OCI-LY1 (cell line): ENCODE data around the gene KDM7A.
A peak's percentile ranks its signal among the peaks of the same experiment; 100 is the strongest.

ENCODE experiments used
- H2AFZ ChIP-seq: fragments of 200-600 bp; sonication (generic), shearing (Covaris generic); 2 replicates; pipeline ENCODE4 v1.6.0; 2014; ENCODE audit warnings: antibody characterized with exemption, mild to moderate bottlenecking, low read length
- H3F3A ChIP-seq: fragments of 200-600 bp; sonication (generic), shearing (Covaris generic); 2 replicates; pipeline ENCODE4 v1.6.0; 2014; ENCODE audit warnings: mild to moderate bottlenecking, antibody characterized with exemption, low read length, moderate library complexity; ENCODE audit not compliant: insufficient read depth
- H3K27ac ChIP-seq: fragments of 200-600 bp; sonication (generic); 2 replicates; pipeline ENCODE4 v1.5.1; 2014; ENCODE audit warnings: low read length, mixed run types, mild to moderate bottlenecking, low read depth; ENCODE audit not compliant: poor library complexity, severe bottlenecking
- H3K27me3 ChIP-seq: fragments of 200-600 bp; sonication (generic); 2 replicates; pipeline ENCODE4 v1.6.0; 2014; ENCODE audit warnings: antibody characterized with exemption, mild to moderate bottlenecking, low read length, moderate library complexity; ENCODE audit not compliant: insufficient read depth
- H3K36me3 ChIP-seq: fragments of 200-600 bp; sonication (generic); 2 replicates; pipeline ENCODE4 v1.6.1; 2014; ENCODE audit warnings: mild to moderate bottlenecking, antibody characterized with exemption, low read length, moderate library complexity, mixed read lengths; ENCODE audit not compliant: insufficient read depth
- H3K4me1 ChIP-seq: fragments of 200-600 bp; sonication (generic); 2 replicates; pipeline ENCODE4 v1.5.1; 2014; ENCODE audit warnings: mild to moderate bottlenecking, low read length, moderate library complexity; ENCODE audit not compliant: insufficient read depth, severe bottlenecking
- H3K4me2 ChIP-seq: fragments of 200-600 bp; sonication (generic), shearing (Covaris generic); 2 replicates; pipeline ENCODE4 v1.6.1; 2014; ENCODE audit warnings: low read length
- H3K4me3 ChIP-seq: fragments of 200-600 bp; sonication (generic); 2 replicates; pipeline ENCODE4 v1.5.1; 2014; ENCODE audit warnings: low read length, low read depth, mild to moderate bottlenecking, mixed read lengths; ENCODE audit not compliant: poor library complexity, severe bottlenecking
- H3K79me2 ChIP-seq: fragments of 200-600 bp; shearing (Covaris generic); 2 replicates; pipeline ENCODE4 v1.6.1; 2016; ENCODE audit warnings: mixed run types, low read length, mixed read lengths; ENCODE audit not compliant: insufficient read depth
- H3K9ac ChIP-seq: fragments of 200-600 bp; sonication (generic), shearing (Covaris generic); 2 replicates; pipeline ENCODE4 v1.6.1; 2014; ENCODE audit warnings: mild to moderate bottlenecking, low read length, mixed read lengths
- H3K9me2 ChIP-seq: fragments of 200-600 bp; sonication (generic), shearing (Covaris generic); 2 replicates; pipeline ENCODE4 v1.6.1; 2014; ENCODE audit warnings: low read depth, mild to moderate bottlenecking, low read length, mixed read lengths
- H3K9me3 ChIP-seq: fragments of 200-600 bp; shearing (Covaris generic); 2 replicates; pipeline ENCODE4 v1.6.1; 2014; ENCODE audit warnings: low read length, mixed read lengths
- H4K20me1 ChIP-seq: fragments of 200-600 bp; sonication (generic), shearing (Covaris generic); 2 replicates; pipeline ENCODE4 v1.6.0; 2016; ENCODE audit warnings: mild to moderate bottlenecking, low read length; ENCODE audit not compliant: insufficient read depth
- EZH2 ChIP-seq: fragments of 200-600 bp; sonication (generic), shearing (Covaris generic); IDR thresholded peaks from 2 replicates; pipeline ENCODE4 v1.8.0; 2017; ENCODE audit warnings: borderline replicate concordance, mixed run types, mild to moderate bottlenecking, antibody characterized with exemption, low read length, moderate library complexity, mixed read lengths
- TF ChIP-seq, protein P1 (sequence below): fragments of 200-600 bp; sonication (generic), shearing (Covaris generic); IDR thresholded peaks from 2 replicates; pipeline ENCODE4 v1.5.1; 2017; ENCODE audit warnings: mild to moderate bottlenecking, antibody characterized with exemption, low read length, moderate library complexity, mixed read lengths

KDM7A gene

DNA sequence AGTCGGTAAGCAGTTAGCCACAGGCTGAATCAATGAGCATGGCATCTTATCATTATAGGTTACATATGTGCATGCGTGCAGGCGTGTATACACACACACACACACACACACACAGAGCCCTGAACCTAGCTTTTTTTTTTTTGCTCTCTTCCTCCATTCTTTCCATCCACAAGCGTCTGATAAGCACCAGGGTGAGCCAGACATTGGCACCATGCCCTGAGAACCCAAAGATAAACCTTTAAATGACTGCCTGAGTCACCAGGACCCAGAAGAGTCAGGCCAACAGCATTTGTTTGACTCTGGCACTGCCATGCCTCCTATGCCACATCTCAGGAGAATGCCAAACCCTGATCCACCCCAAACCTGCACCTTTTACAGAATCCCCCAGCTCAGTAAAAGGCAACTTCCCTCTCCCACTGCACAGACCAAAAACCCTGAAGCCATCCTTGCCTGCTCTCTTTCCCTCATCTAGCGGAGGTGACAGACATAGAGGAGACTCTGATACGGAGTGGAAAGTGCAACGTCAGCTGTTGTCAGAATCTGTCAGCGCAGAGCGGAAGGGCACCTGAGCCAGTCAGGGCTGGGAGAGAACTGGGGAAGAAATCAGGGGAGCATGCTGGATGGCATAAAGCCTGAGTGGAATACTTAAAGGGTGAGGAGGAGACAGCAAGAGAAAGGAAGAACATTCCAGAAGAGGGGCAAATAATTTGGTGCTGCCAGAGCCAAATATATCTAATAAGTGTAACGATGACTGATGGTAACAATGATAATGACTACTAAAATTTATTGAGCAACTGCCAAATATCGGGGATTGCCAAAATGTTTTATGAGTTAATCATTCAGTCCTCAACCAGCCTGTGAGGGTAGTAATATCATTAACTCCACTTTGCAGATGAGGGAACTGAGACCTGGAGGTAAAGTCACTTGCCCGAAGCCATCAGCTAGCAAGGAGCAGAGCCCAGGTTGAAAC lies 117.2 kb downstream of the KDM7A start:
- no peak for TF ChIP-seq EZH2
- TF ChIP-seq, protein P1, sequence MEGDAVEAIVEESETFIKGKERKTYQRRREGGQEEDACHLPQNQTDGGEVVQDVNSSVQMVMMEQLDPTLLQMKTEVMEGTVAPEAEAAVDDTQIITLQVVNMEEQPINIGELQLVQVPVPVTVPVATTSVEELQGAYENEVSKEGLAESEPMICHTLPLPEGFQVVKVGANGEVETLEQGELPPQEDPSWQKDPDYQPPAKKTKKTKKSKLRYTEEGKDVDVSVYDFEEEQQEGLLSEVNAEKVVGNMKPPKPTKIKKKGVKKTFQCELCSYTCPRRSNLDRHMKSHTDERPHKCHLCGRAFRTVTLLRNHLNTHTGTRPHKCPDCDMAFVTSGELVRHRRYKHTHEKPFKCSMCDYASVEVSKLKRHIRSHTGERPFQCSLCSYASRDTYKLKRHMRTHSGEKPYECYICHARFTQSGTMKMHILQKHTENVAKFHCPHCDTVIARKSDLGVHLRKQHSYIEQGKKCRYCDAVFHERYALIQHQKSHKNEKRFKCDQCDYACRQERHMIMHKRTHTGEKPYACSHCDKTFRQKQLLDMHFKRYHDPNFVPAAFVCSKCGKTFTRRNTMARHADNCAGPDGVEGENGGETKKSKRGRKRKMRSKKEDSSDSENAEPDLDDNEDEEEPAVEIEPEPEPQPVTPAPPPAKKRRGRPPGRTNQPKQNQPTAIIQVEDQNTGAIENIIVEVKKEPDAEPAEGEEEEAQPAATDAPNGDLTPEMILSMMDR, result no peak
- Histone ChIP-seq H3K36me3 (peaks cover 30% of the 10 kb centered on the region; the same call in 1 of the 2 replicates), H3K79me2 (peaks cover 16% of the 10 kb centered on the region; the same call in 1 of the 2 replicates), H3K27me3 (no peaks in the 10 kb centered on the region), H3K27ac (no peak overlapping the region), H4K20me1 (no peaks in the 10 kb centered on the region), H3K4me1 (peaks cover 32% of the 10 kb centered on the region), H3K9ac (no peak overlapping the region; the same call in 1 of the 2 replicates), H2AFZ (no peak overlapping the region), H3K4me3 (no peak overlapping the region), H3K4me2 (peak overlapping the region; percentile 97; the same call in 1 of the 2 replicates), H3F3A (no peaks in the 10 kb centered on the region), H3K9me3 (no peaks in the 10 kb centered on the region), H3K9me2 (no peaks in the 10 kb centered on the region)

DNA sequence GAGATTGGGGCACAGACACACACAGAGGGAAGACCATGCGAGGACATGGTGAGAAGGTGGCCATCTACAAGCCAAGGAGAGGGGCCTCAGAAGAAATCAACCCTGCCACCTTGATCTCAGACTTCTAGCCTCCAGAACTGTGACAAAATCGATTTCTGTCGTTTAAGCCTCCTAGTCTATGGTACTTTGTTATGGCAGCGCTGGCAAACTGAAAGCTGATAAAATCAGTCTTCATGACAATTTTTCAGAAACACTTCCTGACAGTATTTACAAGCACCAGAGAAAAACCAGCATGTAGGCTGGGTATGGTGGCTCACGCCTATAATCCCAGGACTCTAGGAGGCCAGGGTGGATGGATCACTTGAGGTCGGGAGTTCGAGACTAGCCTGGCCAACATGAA lies 118.3 kb downstream of the KDM7A start:
- Histone ChIP-seq H3K4me1 (peaks cover 37% of the 10 kb centered on the region), H3K4me3 (no peak overlapping the region), H3K36me3 (peaks cover 40% of the 10 kb centered on the region), H3K9ac (no peak overlapping the region), H3K9me2 (no peaks in the 10 kb centered on the region), H3K27me3 (no peaks in the 10 kb centered on the region), H2AFZ (no peak overlapping the region), H3K4me2 (no peak overlapping the region), H3K9me3 (no peaks in the 10 kb centered on the region), H3K79me2 (peaks cover 16% of the 10 kb centered on the region; the same call in 1 of the 2 replicates), H3F3A (no peaks in the 10 kb centered on the region), H3K27ac (no peak overlapping the region), H4K20me1 (no peaks in the 10 kb centered on the region)
- TF ChIP-seq, protein P1, result no peak
- TF ChIP-seq EZH2, result no peak

DNA sequence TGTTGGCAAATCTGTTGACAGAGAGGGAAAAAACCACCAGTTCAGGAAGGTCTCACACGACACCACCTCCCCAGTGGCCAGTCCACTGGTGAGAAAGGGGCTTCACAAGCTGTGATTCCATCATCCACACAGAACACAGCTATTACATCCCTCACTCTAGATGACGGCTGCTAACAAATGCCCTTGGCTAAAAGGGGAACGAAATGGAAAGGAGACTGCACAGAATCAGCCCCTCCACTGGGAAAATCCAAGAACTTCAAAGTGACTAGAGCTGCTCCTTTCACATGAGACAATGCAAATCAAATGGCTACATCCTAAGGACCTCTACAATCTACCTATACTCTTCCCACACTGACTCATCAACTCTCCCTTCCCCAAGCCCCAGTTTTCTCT lies 119.6 kb downstream of the KDM7A start:
- Histone ChIP-seq H3K79me2 (peaks cover 16% of the 10 kb centered on the region; the same call in 1 of the 2 replicates), H2AFZ (no peak overlapping the region), H3K9me2 (no peaks in the 10 kb centered on the region), H3K9ac (no peak overlapping the region), H3K27me3 (no peaks in the 10 kb centered on the region), H3K4me2 (no peak overlapping the region), H4K20me1 (no peaks in the 10 kb centered on the region), H3K4me1 (peaks cover 30% of the 10 kb centered on the region), H3F3A (no peaks in the 10 kb centered on the region; the same call in 1 of the 2 replicates), H3K4me3 (no peak overlapping the region), H3K9me3 (no peaks in the 10 kb centered on the region), H3K36me3 (peaks cover 54% of the 10 kb centered on the region), H3K27ac (no peak overlapping the region)
- no peak for TF ChIP-seq EZH2
- TF ChIP-seq, protein P1, result no peak
